GM12878 (cell line): ENCODE data around the gene CNMD. TPM values are rescaled to one million over a fixed set of nuclear protein-coding genes. Genes with fewer than 3 reads are reported as not detected.

Experiments used
- ATAC-seq: fragments of 200-7000 bp; cut with Tn5 transposase; 3 replicates; pipeline ENCODE4 v1.9.1; 2020; ENCODE audit warnings: mild to moderate bottlenecking, moderate library complexity
- BruUV-seq: library from RNA; stranded (reverse); fragments of 400-500 nt; replicated peaks from 2 replicates; lab custom pipeline; 2021; lab: Mats Ljungman, UMichigan
- CTCF ChIA-PET: fragments of 300-600 bp; sonication (Branson Sonifier 250); formaldehyde crosslinking; extraction: SDS; loops from one replicate; lab custom pipeline; 2021; ENCODE audit warnings: inconsistent platforms; lab: Yijun Ruan, JAX
- POLR2A ChIA-PET: fragments of 350-600 bp; formaldehyde crosslinking; extraction: SDS; loops from one replicate; lab custom pipeline; 2021; ENCODE audit warnings: inconsistent platforms; lab: Charles Lee
- RAD21 ChIA-PET: fragments of 300-600 bp; sonication (Branson Sonifier 250); formaldehyde crosslinking; loops from one replicate; lab custom pipeline; 2023; ENCODE audit warnings: antibody characterized with exemption; ENCODE audit not compliant: unreplicated experiment; lab: Charles Lee
- SMC1A ChIA-PET: fragments of 300-600 bp; sonication (Branson Sonifier 250); formaldehyde crosslinking; loops from one replicate; lab custom pipeline; 2023; ENCODE audit not compliant: unreplicated experiment, uncharacterized antibody; lab: Charles Lee
- DNase-seq: peaks from one replicate; pipeline ENCODE4 v3.0.0-alpha.2; 2011; ENCODE audit warnings: low read depth, low spot score
- FAIRE-seq: peaks from 3 replicates; lab custom pipeline; 2011; peaks lifted over from hg19 to GRCh38; lab: Jason Lieb, UNC
- H2AFZ ChIP-seq: 2 replicates; pipeline ENCODE4 v1.6.0; 2011; ENCODE audit warnings: low read depth, low read length, control low read depth; ENCODE audit not compliant: control insufficient read depth
- H3K27ac ChIP-seq: 2 replicates; pipeline ENCODE4 v1.5.1; 2011; ENCODE audit warnings: control low read depth; ENCODE audit not compliant: control insufficient read depth, insufficient read depth
- H3K27me3 ChIP-seq, 2 experiments: replicated peaks in 1 of 2; 2 replicates each; pipeline versions ENCODE4 v1.6.0 to v1.6.1; 2011; ENCODE audit warnings: low read length in 1 of 2; ENCODE audit not compliant: control insufficient read depth in 2 of 2, insufficient read depth in 2 of 2
- H3K36me3 ChIP-seq, 2 experiments: 2 replicates each; pipeline ENCODE4 v1.5.1; 2011; ENCODE audit warnings: low read length in 1 of 2; ENCODE audit not compliant: control insufficient read depth in 2 of 2, insufficient read depth in 2 of 2
- H3K4me1 ChIP-seq: 2 replicates; pipeline ENCODE4 v1.6.1; 2011; ENCODE audit warnings: mild to moderate bottlenecking, low read length, moderate library complexity, mixed read lengths; ENCODE audit not compliant: control insufficient read depth, insufficient read depth
- H3K4me2 ChIP-seq: 2 replicates; pipeline ENCODE4 v1.6.0; 2011; ENCODE audit warnings: control low read depth; ENCODE audit not compliant: control insufficient read depth, insufficient read depth
- H3K4me3 ChIP-seq: fragments of 200-600 bp; sonication (generic); 2 replicates; pipeline ENCODE4 v1.5.1; 2016
- H3K79me2 ChIP-seq: 2 replicates; pipeline ENCODE4 v1.6.0; 2011; ENCODE audit warnings: low read length; ENCODE audit not compliant: control insufficient read depth, insufficient read depth
- H3K9ac ChIP-seq: 2 replicates; pipeline ENCODE4 v1.8.0; 2011; ENCODE audit warnings: low read length, control low read depth, mixed read lengths; ENCODE audit not compliant: control insufficient read depth, insufficient read depth
- H3K9me3 ChIP-seq: replicated peaks from 3 replicates; pipeline ENCODE4 v1.5.1; 2011; ENCODE audit warnings: mild to moderate bottlenecking, low read length; ENCODE audit not compliant: control insufficient read depth, insufficient read depth
- H4K20me1 ChIP-seq: 2 replicates; pipeline ENCODE4 v1.6.0; 2011; ENCODE audit not compliant: control insufficient read depth, insufficient read depth
- CREB1 ChIP-seq: IDR thresholded peaks from 2 replicates; pipeline ENCODE4 v1.6.1; 2012; ENCODE audit warnings: low read depth, mild to moderate bottlenecking, inconsistent platforms
- EGR1 ChIP-seq, 2 experiments: IDR thresholded peaks; 1 replicate in 1 of 2; 2 replicates in 1 of 2; pipeline ENCODE4 v1.6.1; 2011 to 2012; ENCODE audit warnings: low read depth in 2 of 2, low read length in 2 of 2, borderline replicate concordance in 1 of 2, mild to moderate bottlenecking in 1 of 2, moderate library complexity in 1 of 2
- EZH2 ChIP-seq: IDR thresholded peaks from 2 replicates; pipeline ENCODE4 v1.6.1; 2012; ENCODE audit warnings: low read depth, mild to moderate bottlenecking, control low read depth, inconsistent platforms, low read length, borderline replicate concordance; ENCODE audit not compliant: control insufficient read depth
- FOS ChIP-seq: IDR thresholded peaks from 3 replicates; pipeline ENCODE4 v1.6.1; 2011; ENCODE audit warnings: borderline replicate concordance; ENCODE audit not compliant: insufficient read length; ENCODE audit errors: extremely low read depth
- GATAD2B ChIP-seq: fragments of 450-650 bp; conservative IDR thresholded peaks from 2 replicates; pipeline ENCODE4 v1.6.1; 2017; ENCODE audit warnings: low read depth, mild to moderate bottlenecking, moderate library complexity
- HDAC2 ChIP-seq: fragments of 200-600 bp; sonication (generic); IDR thresholded peaks from 2 replicates; pipeline ENCODE4 v1.6.1; 2017
- KDM1A ChIP-seq: fragments of 200-600 bp; sonication (generic); IDR thresholded peaks from 2 replicates; pipeline ENCODE4 v1.6.1; 2016; ENCODE audit warnings: borderline replicate concordance
- LARP7 ChIP-seq: fragments of 450-650 bp; IDR thresholded peaks from 2 replicates; pipeline ENCODE4 v1.6.1; 2017; ENCODE audit warnings: mild to moderate bottlenecking
- PML ChIP-seq: IDR thresholded peaks from 2 replicates; pipeline ENCODE4 v1.6.1; 2012; ENCODE audit warnings: low read length, inconsistent platforms
- POLR2AphosphoS5 ChIP-seq: IDR thresholded peaks from 2 replicates; pipeline ENCODE4 v1.6.1; 2011; ENCODE audit warnings: mild to moderate bottlenecking, low read length, inconsistent platforms
- RBBP5 ChIP-seq: fragments of 200-600 bp; sonication (generic); conservative IDR thresholded peaks from 2 replicates; pipeline ENCODE4 v1.6.1; 2016
- STAT3 ChIP-seq: IDR thresholded peaks from 2 replicates; pipeline ENCODE4 v1.6.1; 2011; ENCODE audit warnings: low read depth, low read length, improper control_type of control experiment
- SUPT20H ChIP-seq: IDR thresholded peaks from 2 replicates; pipeline ENCODE4 v1.6.1; 2011; ENCODE audit warnings: low read depth, mild to moderate bottlenecking, low read length, moderate library complexity, borderline replicate concordance; ENCODE audit not compliant: control insufficient read depth
- WGBS: methylation state at CpG from one replicate; pipeline ENCODE4 v1.1.6; 2016; ENCODE audit warnings: low lambda C conversion rate; ENCODE audit not compliant: insufficient replicate concordance, insufficient coverage; ENCODE audit errors: missing lambda C conversion rate; 5-methylcytosine and 5-hydroxymethylcytosine counted together
- in situ Hi-C: fragments of 300-500 bp; cut with MboI; formaldehyde crosslinking; loops from 9 replicates; pipeline ENCODE4 v1.14.3; 2018; ENCODE audit warnings: mixed read lengths
- intact Hi-C: fragments of 100-400 bp; cut with micrococcal nuclease; formaldehyde crosslinking; loops from one replicate; pipeline ENCODE4 v1.14.2; 2022; ENCODE audit not compliant: unreplicated experiment
- polyA plus RNA-seq, 11 experiments: library from polyadenylated mRNA; depleted of rRNA in 4 of 11; unstranded in 6 of 11; stranded (reverse) in 5 of 11; fragments of >200 nt; fragmentation: Nextera tagmentation in 4 of 11; fragmentation: Illumina TruSeq in 1 of 11; extraction: Ambion mirVana in 4 of 11; extraction: Trizol in 1 of 11; gene quantifications; 1 replicate in 1 of 11; 2 replicates in 10 of 11; pipeline versions ENCODE4 v1.2.1 to v1.2.3, GENCODE V29; 2011 to 2016; ENCODE audit warnings: inconsistent platforms in 2 of 11, missing spikeins in 2 of 11, low read depth in 1 of 11
- total RNA-seq, 4 experiments: library from RNA; depleted of rRNA in 3 of 4; stranded (reverse); fragments of >200 nt in 3 of 4; fragmentation: Illumina TruSeq in 1 of 4; extraction: Trizol in 1 of 4; gene quantifications; 2 replicates each; pipeline versions ENCODE4 v1.2.1 to v1.2.3, GENCODE V29; 2013 to 2021
- TF ChIP-seq, protein P1 (sequence below): IDR thresholded peaks from 2 replicates; pipeline ENCODE4 v1.6.1; 2011; ENCODE audit warnings: borderline replicate concordance, low read depth, mild to moderate bottlenecking, moderate library complexity, mixed read lengths, low read length; ENCODE audit not compliant: insufficient read depth; ENCODE audit errors: extremely low read length
- TF ChIP-seq, protein P2 (sequence below): fragments of 450-650 bp; IDR thresholded peaks from 2 replicates; pipeline ENCODE4 v1.6.1; 2017; ENCODE audit warnings: mild to moderate bottlenecking, moderate library complexity
- TF ChIP-seq, protein P3 (sequence below): IDR thresholded peaks from 2 replicates; pipeline ENCODE4 v1.6.1; 2012; ENCODE audit warnings: low read length, inconsistent platforms

CNMD gene
- total and polyA plus RNA-seq, 10 of the 15 experiments (the other 5 are each of a cell fraction or from before 2014, with no cell fraction given): 0.31 to 1.6 (median 0.73) TPM

DNA sequence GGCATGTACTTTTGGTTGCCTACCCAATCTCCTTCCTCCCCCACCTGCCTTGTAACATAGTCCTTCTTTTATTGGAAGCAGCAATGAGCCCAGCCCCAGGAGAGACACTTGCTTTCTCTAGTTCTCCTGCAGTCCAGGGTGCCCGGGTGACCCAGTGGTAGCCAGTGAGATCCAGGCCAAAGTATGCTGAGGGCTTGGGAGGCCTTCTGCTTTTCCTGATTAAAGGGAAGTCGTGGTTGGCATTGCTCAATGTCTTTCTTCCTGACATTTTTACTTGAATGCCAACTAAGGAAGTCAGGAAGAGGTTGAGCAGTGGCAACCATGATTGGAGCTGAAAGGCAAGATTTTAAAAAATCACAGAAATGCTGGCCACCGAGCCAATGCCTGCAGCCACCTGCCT, 25.7 kb downstream of the CNMD start:
- no peaks in the 10 kb centered on the region for H3K36me3 ChIP-seq
- H3K79me2 ChIP-seq: no peaks in the 10 kb centered on the region
- FAIRE-seq: no peak
- in situ Hi-C loops: no loop called here
- no peak overlapping the region for H3K4me2 ChIP-seq
- no peak overlapping the region for H3K27ac ChIP-seq
- no peaks in the 10 kb centered on the region for H3K9me3 ChIP-seq
- H3K27me3 ChIP-seq: no peaks in the 10 kb centered on the region
- no peak for TF ChIP-seq POLR2AphosphoS5
- TF ChIP-seq FOS: no peak
- no peak for TF ChIP-seq GATAD2B
- TF ChIP-seq HDAC2: no peak
- TF ChIP-seq RBBP5: no peak
- TF ChIP-seq KDM1A: no peak
- TF ChIP-seq EGR1 (IDR thresholded peaks at IDR 0.05; ENCODE audit: borderline replicate concordance in 1 of 2, low read depth in 2 of 2, low read length in 2 of 2): no peak
- no peak for TF ChIP-seq SUPT20H
- TF ChIP-seq, protein P1, sequence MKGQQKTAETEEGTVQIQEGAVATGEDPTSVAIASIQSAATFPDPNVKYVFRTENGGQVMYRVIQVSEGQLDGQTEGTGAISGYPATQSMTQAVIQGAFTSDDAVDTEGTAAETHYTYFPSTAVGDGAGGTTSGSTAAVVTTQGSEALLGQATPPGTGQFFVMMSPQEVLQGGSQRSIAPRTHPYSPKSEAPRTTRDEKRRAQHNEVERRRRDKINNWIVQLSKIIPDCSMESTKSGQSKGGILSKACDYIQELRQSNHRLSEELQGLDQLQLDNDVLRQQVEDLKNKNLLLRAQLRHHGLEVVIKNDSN: no peak
- no peak for TF ChIP-seq EZH2
- TF ChIP-seq, protein P2, sequence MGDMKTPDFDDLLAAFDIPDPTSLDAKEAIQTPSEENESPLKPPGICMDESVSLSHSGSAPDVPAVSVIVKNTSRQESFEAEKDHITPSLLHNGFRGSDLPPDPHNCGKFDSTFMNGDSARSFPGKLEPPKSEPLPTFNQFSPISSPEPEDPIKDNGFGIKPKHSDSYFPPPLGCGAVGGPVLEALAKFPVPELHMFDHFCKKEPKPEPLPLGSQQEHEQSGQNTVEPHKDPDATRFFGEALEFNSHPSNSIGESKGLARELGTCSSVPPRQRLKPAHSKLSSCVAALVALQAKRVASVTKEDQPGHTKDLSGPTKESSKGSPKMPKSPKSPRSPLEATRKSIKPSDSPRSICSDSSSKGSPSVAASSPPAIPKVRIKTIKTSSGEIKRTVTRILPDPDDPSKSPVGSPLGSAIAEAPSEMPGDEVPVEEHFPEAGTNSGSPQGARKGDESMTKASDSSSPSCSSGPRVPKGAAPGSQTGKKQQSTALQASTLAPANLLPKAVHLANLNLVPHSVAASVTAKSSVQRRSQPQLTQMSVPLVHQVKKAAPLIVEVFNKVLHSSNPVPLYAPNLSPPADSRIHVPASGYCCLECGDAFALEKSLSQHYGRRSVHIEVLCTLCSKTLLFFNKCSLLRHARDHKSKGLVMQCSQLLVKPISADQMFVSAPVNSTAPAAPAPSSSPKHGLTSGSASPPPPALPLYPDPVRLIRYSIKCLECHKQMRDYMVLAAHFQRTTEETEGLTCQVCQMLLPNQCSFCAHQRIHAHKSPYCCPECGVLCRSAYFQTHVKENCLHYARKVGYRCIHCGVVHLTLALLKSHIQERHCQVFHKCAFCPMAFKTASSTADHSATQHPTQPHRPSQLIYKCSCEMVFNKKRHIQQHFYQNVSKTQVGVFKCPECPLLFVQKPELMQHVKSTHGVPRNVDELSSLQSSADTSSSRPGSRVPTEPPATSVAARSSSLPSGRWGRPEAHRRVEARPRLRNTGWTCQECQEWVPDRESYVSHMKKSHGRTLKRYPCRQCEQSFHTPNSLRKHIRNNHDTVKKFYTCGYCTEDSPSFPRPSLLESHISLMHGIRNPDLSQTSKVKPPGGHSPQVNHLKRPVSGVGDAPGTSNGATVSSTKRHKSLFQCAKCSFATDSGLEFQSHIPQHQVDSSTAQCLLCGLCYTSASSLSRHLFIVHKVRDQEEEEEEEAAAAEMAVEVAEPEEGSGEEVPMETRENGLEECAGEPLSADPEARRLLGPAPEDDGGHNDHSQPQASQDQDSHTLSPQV: no peak
- no peak for TF ChIP-seq CREB1
- no peak for TF ChIP-seq STAT3
- TF ChIP-seq LARP7: no peak
- TF ChIP-seq, protein P3, sequence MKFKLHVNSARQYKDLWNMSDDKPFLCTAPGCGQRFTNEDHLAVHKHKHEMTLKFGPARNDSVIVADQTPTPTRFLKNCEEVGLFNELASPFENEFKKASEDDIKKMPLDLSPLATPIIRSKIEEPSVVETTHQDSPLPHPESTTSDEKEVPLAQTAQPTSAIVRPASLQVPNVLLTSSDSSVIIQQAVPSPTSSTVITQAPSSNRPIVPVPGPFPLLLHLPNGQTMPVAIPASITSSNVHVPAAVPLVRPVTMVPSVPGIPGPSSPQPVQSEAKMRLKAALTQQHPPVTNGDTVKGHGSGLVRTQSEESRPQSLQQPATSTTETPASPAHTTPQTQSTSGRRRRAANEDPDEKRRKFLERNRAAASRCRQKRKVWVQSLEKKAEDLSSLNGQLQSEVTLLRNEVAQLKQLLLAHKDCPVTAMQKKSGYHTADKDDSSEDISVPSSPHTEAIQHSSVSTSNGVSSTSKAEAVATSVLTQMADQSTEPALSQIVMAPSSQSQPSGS: no peak
- no peak for TF ChIP-seq PML
- POLR2A ChIA-PET: interaction anchor here (1.2 to 3.1 kb wide), 2 partner anchors 8 to 11 kb away, joined by 4 to 13 read pairs; no protein-coding TSS in a partner anchor
- intact Hi-C loops: no loop called here
- WGBS: 27% methylated on average over 3 of the region's 3 CpGs
- SMC1A ChIA-PET: interaction anchor here (1.2 to 5.5 kb wide), 8 partner anchors 8 to 95 kb away, joined by 4 to 50 read pairs (median 11); no protein-coding TSS in a partner anchor
- H2AFZ ChIP-seq: no peak overlapping the region
- H3K9ac ChIP-seq: no peak overlapping the region
- no peak for ATAC-seq
- H3K4me1 ChIP-seq: no peaks in the 10 kb centered on the region
- no TSS peak for BruUV-seq
- H3K4me3 ChIP-seq: no peak overlapping the region
- CTCF ChIA-PET: interaction anchor here (0.9 to 2.8 kb wide), 6 partner anchors 8 to 95 kb away, joined by 3 to 17 read pairs (median 8); no protein-coding TSS in a partner anchor
- DNase-seq: no peak
- RAD21 ChIA-PET: interaction anchor here (0.7 to 2.7 kb wide), 5 partner anchors 9 to 254 kb away, joined by 3 to 26 read pairs (median 4); no protein-coding TSS in a partner anchor
- H4K20me1 ChIP-seq: no peaks in the 10 kb centered on the region
